T-cell (primary cell): ENCODE data around the gene SUGCT. TPM values are rescaled to one million over a fixed set of nuclear protein-coding genes. Genes with fewer than 3 reads are reported as not detected.

ENCODE experiments used
- ATAC-seq, 4 experiments: fragments of 200-7000 bp in 3 of 4; fragments of 150-1000 bp in 1 of 4; cut with Tn5 transposase; replicated peaks in 1 of 4; 1 replicate in 3 of 4; 2 replicates in 1 of 4; pipeline ENCODE4 v1.10.0; 2021; ENCODE audit warnings: moderate library complexity in 3 of 4, mild to moderate bottlenecking in 2 of 4, moderate number of reproducible peaks in 1 of 4
- CTCF ChIA-PET, 2 donors: fragments of 300-600 bp; sonication (Branson Sonifier 250); formaldehyde crosslinking; loops; one replicate each; lab custom pipeline; 2022; ENCODE audit warnings: antibody characterized with exemption in 2 of 2; lab: Charles Lee
- POLR2A ChIA-PET, 2 donors: fragments of 300-600 bp; sonication (Branson Sonifier 250); formaldehyde crosslinking; loops; one replicate each; lab custom pipeline; 2022; ENCODE audit warnings: antibody characterized with exemption in 2 of 2; lab: Charles Lee
- DNase-seq, 35 experiments: peaks; one replicate each; pipeline versions ENCODE4 v3.0.0 to v3.0.0-alpha.2; 2013 to 2023
- H3K27ac ChIP-seq: one replicate; pipeline ENCODE4 v1.5.1; 2013; ENCODE audit warnings: low read length
- H3K27me3 ChIP-seq, 2 experiments: replicated peaks in 1 of 2; 1 replicate in 1 of 2; 2 replicates in 1 of 2; pipeline versions ENCODE4 v1.6.1 to v1.7.0; 2013; ENCODE audit warnings: low read length in 1 of 2, mixed read lengths in 1 of 2; ENCODE audit not compliant: control insufficient read depth in 2 of 2, insufficient read depth in 2 of 2; ENCODE audit errors: extremely low read depth in 1 of 2
- H3K36me3 ChIP-seq, 2 donors: 1 replicate in 1 of 2; 2 replicates in 1 of 2; pipeline versions ENCODE4 v1.6.1 to v1.7.0; 2013; ENCODE audit warnings: low read length in 1 of 2; ENCODE audit not compliant: control insufficient read depth in 2 of 2, insufficient read depth in 1 of 2; ENCODE audit errors: extremely low read depth in 1 of 2
- H3K4me1 ChIP-seq, 2 experiments: 1 replicate in 1 of 2; 2 replicates in 1 of 2; pipeline versions ENCODE4 v1.6.1 to v1.7.0; 2013; ENCODE audit warnings: low read length in 2 of 2, mixed read lengths in 1 of 2; ENCODE audit not compliant: insufficient read depth in 2 of 2, control insufficient read depth in 1 of 2; ENCODE audit errors: extremely low read depth in 1 of 2
- H3K4me3 ChIP-seq, 2 donors: 1 replicate in 1 of 2; 2 replicates in 1 of 2; pipeline versions ENCODE4 v1.5.1 to v1.7.0; 2013; ENCODE audit warnings: mild to moderate bottlenecking in 2 of 2, low read length in 1 of 2, moderate library complexity in 1 of 2; ENCODE audit not compliant: control insufficient read depth in 1 of 2; ENCODE audit errors: extremely low read depth in 1 of 2
- H3K9me3 ChIP-seq: 2 replicates; pipeline ENCODE4 v1.7.0; 2013
- H3K27ac Mint-ChIP-seq, 2 donors: one replicate each; pipeline ENCODE4 v1.8.0; 2020 to 2021; ENCODE audit warnings: mild to moderate bottlenecking in 2 of 2, mixed read lengths in 2 of 2
- H3K27me3 Mint-ChIP-seq, 2 donors: one replicate each; pipeline ENCODE4 v1.8.0; 2021 to 2022; ENCODE audit warnings: mixed read lengths in 2 of 2
- H3K36me3 Mint-ChIP-seq: one replicate; pipeline ENCODE4 v1.8.0; 2021; ENCODE audit warnings: mixed read lengths
- H3K4me1 Mint-ChIP-seq, 3 donors: one replicate each; pipeline ENCODE4 v1.8.0; 2020 to 2022; ENCODE audit warnings: mixed read lengths in 3 of 3, mild to moderate bottlenecking in 1 of 3
- H3K4me3 Mint-ChIP-seq, 3 donors: one replicate each; pipeline ENCODE4 v1.8.0; 2020 to 2022; ENCODE audit warnings: mild to moderate bottlenecking in 3 of 3, mixed read lengths in 3 of 3, moderate library complexity in 3 of 3
- H3K9me3 Mint-ChIP-seq, 3 donors: one replicate each; pipeline ENCODE4 v1.8.0; 2020 to 2022; ENCODE audit warnings: mixed read lengths in 3 of 3
- WGBS: methylation state at CpG from one replicate; pipeline ENCODE4 v1.1.5; 2013; ENCODE audit warnings: missing lambda C conversion rate; ENCODE audit not compliant: insufficient coverage; 5-methylcytosine and 5-hydroxymethylcytosine counted together
- total RNA-seq, 35 experiments: library from RNA in 6 of 35; stranded (reverse) in 6 of 35; fragments of 120-200 nt in 1 of 35; gene quantifications; one replicate each; pipeline versions ENCODE4 v1.2.1 to v1.2.4 and lab custom pipeline; 2013 to 2026

Gene SUGCT
- total RNA-seq, 5 donors from 2014 or later (not counting 1 experiment from before 2014, with no cell fraction given), result 1.3 to 3.1 (median 2.3) TPM

DNA sequence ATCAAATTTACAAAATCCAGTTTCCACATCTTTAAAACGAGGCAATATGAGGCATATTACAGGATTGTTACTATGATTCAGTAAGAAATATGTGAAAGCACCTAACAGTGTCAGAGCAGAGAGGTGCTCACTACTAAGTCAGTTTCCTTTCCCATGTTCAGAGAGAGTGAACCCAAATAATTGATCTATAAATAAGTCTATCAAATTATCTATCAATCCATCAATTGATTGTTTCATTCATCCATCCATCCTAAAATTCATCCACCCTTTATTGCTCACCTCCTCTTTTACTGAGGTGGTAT, 340.8 kb downstream of the SUGCT start:
- H3K4me1 Mint-ChIP-seq, result no peaks in the 10 kb centered on the region
- Histone ChIP-seq H3K4me3 (no peak overlapping the region), H3K4me1 (no peaks in the 10 kb centered on the region), H3K9me3 (no peaks in the 10 kb centered on the region), H3K27ac (no peak overlapping the region), H3K27me3 (no peaks in the 10 kb centered on the region), H3K36me3 (no peaks in the 10 kb centered on the region)
- ChIA-PET CTCF (no interaction called here), POLR2A (no interaction called here)
- no peaks in the 10 kb centered on the region for H3K36me3 Mint-ChIP-seq
- peaks cover 0 to 1% (median 0%) of the 10 kb centered on the region in 3 donors for H3K9me3 Mint-ChIP-seq
- no peak overlapping the region for H3K4me3 Mint-ChIP-seq
- no peak overlapping the region for H3K27ac Mint-ChIP-seq
- no peak for ATAC-seq
- no CpG with 5 or more reads among the region's 1 CpG for WGBS
- DNase-seq, result no peak
- no peaks in the 10 kb centered on the region for H3K27me3 Mint-ChIP-seq

- H3K9me3 ChIP-seq, result no peaks in the 10 kb centered on the region
- no peaks in the 10 kb centered on the region for H3K27me3 ChIP-seq
- CTCF ChIA-PET, result no interaction called here
- Mint-ChIP-seq H3K9me3 (peaks cover 0 to 3% (median 0%) of the 10 kb centered on the region in 3 donors), H3K27ac (no peak overlapping the region), H3K27me3 (no peaks in the 10 kb centered on the region), H3K36me3 (no peaks in the 10 kb centered on the region), H3K4me3 (no peak overlapping the region), H3K4me1 (no peaks in the 10 kb centered on the region)
- no peaks in the 10 kb centered on the region for H3K36me3 ChIP-seq
- no peaks in the 10 kb centered on the region for H3K4me1 ChIP-seq
- DNase-seq (no peak), ATAC-seq (no peak)
- WGBS, result no CpG with 5 or more reads among the region's 2 CpGs
- POLR2A ChIA-PET, result no interaction called here
- no peak overlapping the region for H3K4me3 ChIP-seq
- no peak overlapping the region for H3K27ac ChIP-seq
Observed at GRCh38 chr7:40477094-40477493, 342.3 kb downstream of the SUGCT start.

DNA sequence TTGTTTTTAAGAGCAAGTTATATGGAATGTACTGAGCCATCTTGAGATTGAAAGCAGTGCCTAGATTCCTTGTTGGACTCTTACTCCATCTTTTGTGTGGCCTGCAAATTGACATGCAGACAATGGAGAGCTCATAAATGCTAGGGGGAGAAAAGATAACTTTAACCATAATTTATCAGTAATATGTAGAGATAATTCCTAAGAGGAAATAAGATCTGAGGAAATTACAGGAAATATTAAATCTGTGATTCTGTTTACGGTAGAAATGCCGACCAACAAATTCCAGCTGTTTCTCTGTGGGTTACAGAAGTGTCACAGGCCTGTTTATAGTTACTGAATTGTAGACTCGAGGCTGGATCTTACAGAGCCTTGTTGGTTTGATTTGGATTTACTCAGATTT, 348.0 kb downstream of the SUGCT start:
- Histone ChIP-seq H3K9me3 (no peaks in the 10 kb centered on the region), H3K27me3 (no peaks in the 10 kb centered on the region), H3K4me1 (no peaks in the 10 kb centered on the region), H3K4me3 (no peak overlapping the region), H3K36me3 (no peaks in the 10 kb centered on the region), H3K27ac (no peak overlapping the region)
- Mint-ChIP-seq H3K9me3 (peaks cover 0 to 4% (median 0%) of the 10 kb centered on the region in 3 donors), H3K4me3 (no peak overlapping the region), H3K27ac (no peak overlapping the region), H3K27me3 (no peaks in the 10 kb centered on the region), H3K36me3 (no peaks in the 10 kb centered on the region), H3K4me1 (no peaks in the 10 kb centered on the region)
- POLR2A ChIA-PET, result no interaction called here
- CTCF ChIA-PET, result no interaction called here
- DNase-seq, result no peak
- 78% methylated on average over 3 of the region's 3 CpGs for WGBS
- ATAC-seq, result no peak

DNA sequence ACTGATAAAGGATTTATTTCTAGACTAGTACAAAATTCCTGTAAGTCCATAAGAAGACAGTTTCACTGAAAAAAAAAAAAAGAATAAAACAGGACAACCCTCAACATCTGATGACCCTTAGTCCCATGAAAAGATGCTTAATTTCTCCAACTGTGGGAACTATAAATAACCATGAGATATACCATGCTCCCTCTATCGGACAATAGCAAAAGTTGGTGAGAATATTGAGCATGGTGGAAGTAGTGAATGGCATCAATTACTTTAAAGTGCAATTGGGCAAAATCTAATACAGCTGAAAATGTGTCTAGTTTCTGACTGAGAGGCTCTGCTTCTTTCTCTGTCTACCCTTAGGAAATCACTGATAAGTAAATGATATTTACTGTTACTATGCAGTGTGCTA, 348.8 kb downstream of the SUGCT start:
- Mint-ChIP-seq H3K27ac (no peak overlapping the region), H3K9me3 (peaks cover 0 to 10% (median 5%) of the 10 kb centered on the region in 3 donors), H3K27me3 (no peaks in the 10 kb centered on the region), H3K4me1 (no peaks in the 10 kb centered on the region), H3K4me3 (no peak overlapping the region), H3K36me3 (no peaks in the 10 kb centered on the region)
- Histone ChIP-seq H3K36me3 (no peaks in the 10 kb centered on the region), H3K4me1 (no peaks in the 10 kb centered on the region), H3K27me3 (no peaks in the 10 kb centered on the region), H3K9me3 (no peaks in the 10 kb centered on the region), H3K4me3 (no peak overlapping the region), H3K27ac (no peak overlapping the region)
- ChIA-PET POLR2A (no interaction called here), CTCF (no interaction called here)
- WGBS, result no CpG with 5 or more reads among the region's 1 CpG
- DNase-seq (no peak), ATAC-seq (no peak)

DNA sequence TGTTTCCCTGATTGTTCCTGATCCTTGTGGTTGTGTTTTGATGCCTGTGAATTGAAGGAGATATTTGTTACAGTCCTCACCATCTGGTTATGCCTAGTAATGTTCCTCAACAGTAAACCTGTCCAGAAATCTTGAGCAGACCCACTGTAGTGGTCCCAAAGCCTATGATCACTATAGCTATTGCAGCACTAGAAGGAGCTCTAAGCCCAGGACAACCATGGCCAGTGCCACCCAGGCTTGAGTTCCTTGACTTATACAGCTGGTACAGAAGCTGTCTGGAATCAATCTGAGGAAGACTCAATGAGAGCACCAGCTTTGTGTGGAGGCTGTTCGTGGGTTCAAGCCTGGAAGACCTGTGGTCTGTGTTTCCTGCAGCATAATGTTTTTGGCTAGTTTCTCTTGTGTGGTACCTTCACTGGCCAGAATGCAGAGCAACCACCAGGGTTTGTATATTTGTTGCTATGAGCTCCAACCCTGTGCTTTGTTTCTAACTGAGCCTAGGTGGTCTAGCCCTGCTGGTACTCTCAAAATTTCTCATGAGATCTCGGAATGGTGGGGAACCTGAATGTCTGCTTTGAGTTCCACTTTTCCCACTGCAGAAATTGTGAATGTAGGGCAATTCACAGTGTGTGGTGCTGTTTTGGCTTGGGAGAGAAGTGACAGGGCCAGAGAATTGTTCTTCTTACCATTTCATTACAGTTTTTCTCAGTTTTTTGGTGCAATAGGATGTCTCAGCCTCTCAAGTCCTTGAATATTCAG, 355.2 kb downstream of the SUGCT start:
- Mint-ChIP-seq H3K4me3 (no peak overlapping the region), H3K27me3 (no peaks in the 10 kb centered on the region), H3K9me3 (peaks cover 3 to 13% (median 8%) of the 10 kb centered on the region in 3 donors), H3K36me3 (no peaks in the 10 kb centered on the region), H3K27ac (no peak overlapping the region), H3K4me1 (no peaks in the 10 kb centered on the region)
- CTCF ChIA-PET, result no interaction called here
- ATAC-seq, result no peak
- Histone ChIP-seq H3K4me1 (no peaks in the 10 kb centered on the region), H3K9me3 (no peaks in the 10 kb centered on the region), H3K27me3 (no peaks in the 10 kb centered on the region), H3K4me3 (no peak overlapping the region), H3K36me3 (no peaks in the 10 kb centered on the region), H3K27ac (no peak overlapping the region)
- 29% methylated on average over 1 of the region's 2 CpGs for WGBS
- DNase-seq, result no peak
- POLR2A ChIA-PET, result no interaction called here

DNA sequence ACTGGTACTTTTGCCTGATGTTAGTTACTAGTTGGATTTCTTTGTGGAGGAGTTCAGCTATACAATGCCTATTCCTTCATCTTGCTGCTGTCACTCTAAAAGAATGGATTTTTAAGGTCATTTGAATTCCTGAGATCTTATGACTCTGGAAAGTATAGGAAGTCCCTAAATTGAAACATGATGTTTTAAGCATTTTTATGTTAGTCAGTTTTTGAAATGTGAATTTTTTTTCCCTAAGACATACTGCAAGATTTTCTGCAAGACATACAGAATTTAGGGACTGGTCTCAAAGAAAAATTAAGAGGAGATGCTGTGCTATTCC, 355.8 kb downstream of the SUGCT start:
- ATAC-seq, result no peak

GRCh38 chr7:40492946-40493345, 358.1 kb downstream of the SUGCT start:
- Histone ChIP-seq H3K36me3 (no peaks in the 10 kb centered on the region), H3K4me1 (no peaks in the 10 kb centered on the region), H3K27ac (no peak overlapping the region), H3K4me3 (no peak overlapping the region), H3K9me3 (no peaks in the 10 kb centered on the region), H3K27me3 (no peaks in the 10 kb centered on the region)
- Mint-ChIP-seq H3K27ac (no peak overlapping the region), H3K36me3 (no peaks in the 10 kb centered on the region), H3K4me3 (no peak overlapping the region), H3K27me3 (no peaks in the 10 kb centered on the region), H3K4me1 (no peaks in the 10 kb centered on the region), H3K9me3 (peaks cover 3 to 11% (median 8%) of the 10 kb centered on the region in 3 donors)
- ATAC-seq (no peak), DNase-seq (no peak)
- ChIA-PET CTCF (no interaction called here), POLR2A (no interaction called here)
- WGBS, result 60% methylated on average over 1 of the region's 4 CpGs

More for the DNA sequence above, 355.8 kb downstream of the SUGCT start:
- ChIA-PET POLR2A (no interaction called here), CTCF (no interaction called here)
- H3K9me3 Mint-ChIP-seq, result peaks cover 3 to 13% (median 8%) of the 10 kb centered on the region in 3 donors
- H3K27me3 Mint-ChIP-seq, result no peaks in the 10 kb centered on the region
- Histone ChIP-seq H3K4me3 (no peak overlapping the region), H3K27me3 (no peaks in the 10 kb centered on the region), H3K36me3 (no peaks in the 10 kb centered on the region), H3K27ac (no peak overlapping the region), H3K4me1 (no peaks in the 10 kb centered on the region), H3K9me3 (no peaks in the 10 kb centered on the region)
- no peaks in the 10 kb centered on the region for H3K4me1 Mint-ChIP-seq
- no peak overlapping the region for H3K4me3 Mint-ChIP-seq
- no peak overlapping the region for H3K27ac Mint-ChIP-seq
- no peaks in the 10 kb centered on the region for H3K36me3 Mint-ChIP-seq
- no peak for DNase-seq
